HG02981 (cell line): ENCODE data around the gene CHPF.

ENCODE experiments used
- ATAC-seq: cut with Tn5 transposase; IDR thresholded peaks from one replicate; pipeline ENCODE4 v1.9.1; 2021; ENCODE audit warnings: mild to moderate bottlenecking, moderate library complexity; ENCODE audit not compliant: unreplicated experiment

Gene CHPF

GRCh38 chr2:219514836-219515235, 28.8 kb downstream of the CHPF start:
- ATAC-seq = no peak

- no peak for ATAC-seq
Measured at GRCh38 chr2:219514196-219514761, 29.3 kb downstream of the CHPF start, which contains the start of gene ASIC4. ASIC4 (plus strand) TSS chr2:219514482; CDS start chr2:219514725, 243 bp downstream.

DNA sequence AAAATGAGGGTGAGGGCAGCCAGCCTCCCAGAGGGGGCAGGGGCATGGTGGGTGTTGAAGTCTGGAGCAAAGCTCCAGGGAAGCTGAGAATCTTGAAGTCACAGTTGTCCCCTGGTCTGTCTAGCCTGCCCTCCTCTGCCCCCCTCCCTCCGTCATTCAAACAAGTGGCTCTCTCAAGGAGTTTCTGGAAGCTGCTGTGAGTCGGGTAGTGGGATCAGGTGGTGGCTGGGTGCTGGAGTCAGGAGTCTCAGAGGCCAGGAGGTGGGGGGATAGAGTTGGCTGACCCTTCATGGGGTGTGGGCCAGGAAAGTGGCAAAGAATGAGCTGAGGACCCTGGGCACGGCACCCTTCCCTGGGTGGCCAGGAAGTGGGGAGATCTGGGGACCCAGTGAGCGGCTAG, 29.8 kb downstream of the CHPF start:
- no peak for ATAC-seq

- no peak for ATAC-seq
Measured at GRCh38 chr2:219512524-219513216, 30.9 kb downstream of the CHPF start.

DNA sequence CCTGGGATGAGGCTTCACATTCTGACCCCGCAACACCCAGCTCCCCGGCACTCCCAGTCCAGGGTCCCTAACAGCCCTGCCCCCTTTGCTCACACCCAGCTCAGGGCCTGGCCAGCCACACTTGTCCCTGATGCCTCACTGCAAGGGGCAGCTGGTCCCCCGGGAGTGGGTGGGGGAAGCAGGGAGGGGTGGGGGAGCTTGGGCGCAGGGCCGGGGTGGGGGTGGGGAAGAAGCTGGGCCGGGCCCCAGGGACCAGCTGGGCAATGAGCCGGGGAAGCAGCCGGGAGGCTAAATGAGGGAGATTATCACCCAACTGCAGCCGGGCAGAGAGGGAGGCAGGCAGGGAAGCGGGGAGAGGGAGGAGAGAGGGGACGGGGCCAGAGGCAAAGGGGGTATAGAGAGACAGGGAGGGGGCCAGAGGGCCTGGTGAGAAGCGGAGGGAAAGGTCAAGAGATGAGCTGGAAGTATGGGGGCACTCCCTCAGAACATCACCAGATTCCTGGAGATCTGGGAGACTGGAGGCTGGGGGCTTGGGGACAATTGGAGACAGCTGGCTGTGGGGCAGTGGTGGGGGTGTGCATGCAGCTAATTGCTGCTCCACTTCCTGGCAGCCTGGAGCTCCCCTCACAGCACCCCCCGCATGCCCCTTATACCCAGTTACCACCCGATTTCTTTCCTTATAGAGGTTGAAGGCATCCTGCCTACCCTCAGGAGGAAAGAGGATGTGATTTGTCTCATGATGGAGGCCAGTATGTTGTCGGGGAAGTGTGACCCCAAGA, 31.9 kb downstream of the CHPF start:
- ATAC-seq = no peak

GRCh38 chr2:219510512-219511135, 33.0 kb downstream of the CHPF start:
- no peak for ATAC-seq

GRCh38 chr2:219509780-219510511, 33.7 kb downstream of the CHPF start:
- peak; percentile 63 for ATAC-seq

DNA sequence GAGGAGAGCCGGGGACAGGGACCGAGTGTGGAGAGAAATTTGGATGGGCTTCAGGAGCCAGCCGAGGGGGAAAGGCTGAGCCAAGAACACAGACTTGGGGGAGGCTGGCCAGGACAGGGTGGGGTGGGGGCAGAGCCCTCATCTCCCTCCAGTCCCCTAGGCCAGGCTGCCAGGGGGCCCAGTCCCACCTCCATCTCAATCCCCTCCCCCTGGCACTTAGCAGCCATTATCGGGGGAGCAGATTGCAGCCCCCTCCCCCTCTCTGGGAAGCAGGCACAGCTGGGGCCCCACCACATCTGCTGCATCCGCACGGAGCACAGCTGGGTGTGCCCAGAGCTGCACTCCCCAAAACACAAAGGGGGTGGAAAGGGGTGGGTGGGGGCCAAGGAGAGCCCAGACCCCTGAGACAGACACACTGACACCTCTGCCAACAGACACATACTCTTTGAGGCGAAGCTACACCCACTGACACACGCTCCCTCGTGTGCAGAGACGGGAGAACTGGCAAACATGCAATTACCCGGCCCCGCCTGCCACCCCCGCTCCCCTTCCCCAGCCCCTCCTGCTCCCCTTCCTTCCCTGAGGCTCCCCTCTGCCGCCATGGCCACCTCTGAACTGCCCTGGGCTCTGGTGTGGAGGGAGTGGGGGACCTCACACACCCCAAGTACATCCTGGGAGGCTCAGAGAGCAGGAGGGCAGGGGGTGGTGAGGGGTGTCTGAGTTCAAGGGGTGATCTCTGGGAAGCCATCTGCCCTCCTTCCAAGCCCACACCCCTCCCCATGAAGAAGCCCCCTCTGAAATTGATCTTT, 34.4 kb downstream of the CHPF start:
- ATAC-seq = peak; percentile 23

DNA sequence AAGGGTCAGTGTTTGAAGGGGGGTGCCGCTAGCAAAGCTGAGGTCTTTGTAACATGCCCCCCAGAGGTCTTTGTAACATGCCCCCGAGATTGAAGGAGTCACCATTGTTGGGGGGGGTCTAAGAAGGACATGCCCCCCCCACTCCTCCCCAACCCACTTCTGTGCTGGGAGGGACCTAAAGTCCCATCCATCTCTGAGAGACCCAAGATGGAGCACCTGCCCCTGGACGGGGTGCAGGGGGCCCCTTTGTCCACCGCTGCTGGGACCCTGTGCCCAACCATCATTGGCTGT, 35.2 kb downstream of the CHPF start:
- no peak for ATAC-seq

- no peak for ATAC-seq
Measured at GRCh38 chr2:219507581-219508443, 35.8 kb downstream of the CHPF start.

GRCh38 chr2:219506802-219507526, 36.6 kb downstream of the CHPF start:
- ATAC-seq = no peak

GRCh38 chr2:219506153-219506801, 37.3 kb downstream of the CHPF start:
- no peak for ATAC-seq

- ATAC-seq = no peak
Measured at GRCh38 chr2:219505585-219505984, 38.0 kb downstream of the CHPF start.

GRCh38 chr2:219502618-219503017, 41.0 kb downstream of the CHPF start:
- ATAC-seq = no peak

GRCh38 chr2:219501849-219502248, 41.8 kb downstream of the CHPF start:
- no peak for ATAC-seq

GRCh38 chr2:219500135-219500534, 43.5 kb downstream of the CHPF start:
- no peak for ATAC-seq

GRCh38 chr2:219499555-219499954, 44.1 kb downstream of the CHPF start:
- ATAC-seq = no peak

GRCh38 chr2:219499058-219499307, 44.6 kb downstream of the CHPF start:
- peak; percentile 3 for ATAC-seq
